ENCODE data around the gene CTRB2.

GRCh38 chr16:75193265-75193650, 13.7 kb downstream of the CTRB2 start:
- TF ChIP-seq CTCF (IDR thresholded peaks at IDR 0.05) (no peak), POLR2AphosphoS5 (IDR thresholded peaks at IDR 0.05; ENCODE audit: low read depth, low read length) (no peak)

All from SK-N-SH (cell line).